HCT116 (cell line): Measurements from ENCODE around the gene DPP10. TPM values are rescaled to one million over a fixed set of nuclear protein-coding genes. Genes with fewer than 3 reads are reported as not detected.

Source experiments
- ATAC-seq: fragments of 200-7000 bp; cut with Tn5 transposase; 2 replicates; pipeline ENCODE4 v1.9.1; 2020; ENCODE audit warnings: mild to moderate bottlenecking, moderate library complexity
- BruUV-seq: library from RNA; stranded (reverse); fragments of 400-500 nt; replicated peaks from 2 replicates; lab custom pipeline; 2021; lab: Mats Ljungman, UMichigan
- CTCF ChIA-PET: fragments of 300-600 bp; sonication (Branson Sonifier 250); formaldehyde crosslinking; loops from one replicate; lab custom pipeline; 2021; ENCODE audit warnings: antibody characterized with exemption; lab: Charles Lee
- POLR2A ChIA-PET: fragments of 300-600, 350-600 bp; sonication (Branson Sonifier 250); formaldehyde crosslinking; loops from one replicate; lab custom pipeline; 2021; ENCODE audit warnings: antibody characterized with exemption; lab: Charles Lee
- RAD21 ChIA-PET, 2 experiments: fragments of 300-600 bp; sonication (Branson Sonifier 250); formaldehyde crosslinking; loops; one replicate each; lab custom pipeline; 2023; ENCODE audit warnings: low total read pairs in 2 of 2; ENCODE audit not compliant: uncharacterized antibody in 2 of 2, unreplicated experiment in 2 of 2, low non-redundant PET in 1 of 2; lab: Charles Lee
- DNase-seq: peaks from one replicate; pipeline ENCODE4 v3.0.0-alpha.2; 2010; ENCODE audit warnings: low read depth, low spot score
- H2AFZ ChIP-seq: fragments of 200-600 bp; shearing (Covaris generic), sonication (generic); 2 replicates; pipeline ENCODE4 v1.6.1; 2017; ENCODE audit warnings: low read depth, mixed run types, mixed read lengths, antibody characterized with exemption, low read length; ENCODE audit not compliant: poor library complexity, severe bottlenecking
- H3K27ac ChIP-seq: 2 replicates; pipeline ENCODE4 v1.5.1; 2012; ENCODE audit warnings: low read depth, low read length
- H3K27me3 ChIP-seq: fragments of 200-600 bp; sonication (generic); 2 replicates; pipeline ENCODE4 v1.6.1; 2016; ENCODE audit warnings: mixed run types, low read length, mixed read lengths; ENCODE audit not compliant: insufficient read depth
- H3K36me3 ChIP-seq, 2 experiments: fragments of 200-500 bp in 1 of 2; fragments of 200-600 bp in 1 of 2; sonication (Bioruptor generic) in 1 of 2; sonication (generic) in 1 of 2; 2 replicates each; pipeline versions ENCODE4 v1.5.1 to v1.6.1; 2014 to 2016; ENCODE audit warnings: low read length in 2 of 2, inconsistent platforms in 1 of 2, mixed read lengths in 1 of 2, mixed run types in 1 of 2; ENCODE audit not compliant: insufficient read depth in 2 of 2, control insufficient read depth in 1 of 2
- H3K4me1 ChIP-seq, 2 experiments: fragments of 200-600 bp in 1 of 2; sonication (generic) in 1 of 2; 2 replicates each; pipeline versions ENCODE4 v1.5.1 to v1.6.1; 2012 to 2017; ENCODE audit warnings: low read length in 2 of 2, inconsistent platforms in 1 of 2, mild to moderate bottlenecking in 1 of 2, mixed read lengths in 1 of 2, mixed run types in 1 of 2, moderate library complexity in 1 of 2; ENCODE audit not compliant: insufficient read depth in 2 of 2, control insufficient read depth in 1 of 2
- H3K4me2 ChIP-seq: fragments of 200-600 bp; sonication (generic); 2 replicates; pipeline ENCODE4 v1.6.1; 2017; ENCODE audit warnings: mixed run types, low read length, mixed read lengths
- H3K4me3 ChIP-seq, 2 experiments: fragments of 200-600 bp in 1 of 2; sonication (generic) in 1 of 2; replicated peaks in 1 of 2; 2 replicates each; pipeline ENCODE4 v1.5.1; 2011 to 2016; ENCODE audit warnings: low read length in 2 of 2, control low read depth in 1 of 2, low read depth in 1 of 2, mild to moderate bottlenecking in 1 of 2, mixed read lengths in 1 of 2, mixed run types in 1 of 2
- H3K79me2 ChIP-seq: fragments of 200-600 bp; sonication (generic); 2 replicates; pipeline ENCODE4 v1.6.1; 2017; ENCODE audit warnings: mild to moderate bottlenecking, mixed run types, low read length, moderate library complexity, mixed read lengths; ENCODE audit not compliant: insufficient read depth
- H3K9ac ChIP-seq: fragments of 200-600 bp; sonication (generic); 2 replicates; pipeline ENCODE4 v1.6.1; 2016; ENCODE audit warnings: low read length, mixed read lengths
- H3K9me2 ChIP-seq: fragments of 200-600 bp; sonication (generic), shearing (Covaris generic); 2 replicates; pipeline ENCODE4 v1.6.1; 2017; ENCODE audit warnings: mixed run types, mild to moderate bottlenecking, moderate library complexity; ENCODE audit not compliant: insufficient read depth
- H3K9me3 ChIP-seq, 2 experiments: fragments of 200-500 bp in 1 of 2; fragments of 200-600 bp in 1 of 2; sonication (Bioruptor generic) in 1 of 2; sonication (generic) in 1 of 2; 2 replicates each; pipeline ENCODE4 v1.6.1; 2014 to 2017; ENCODE audit warnings: low read length in 2 of 2, mixed read lengths in 2 of 2, inconsistent platforms in 1 of 2, low read depth in 1 of 2, mild to moderate bottlenecking in 1 of 2, mixed run types in 1 of 2, moderate library complexity in 1 of 2; ENCODE audit not compliant: control insufficient read depth in 1 of 2, insufficient read depth in 1 of 2
- H4K20me1 ChIP-seq: fragments of 200-600 bp; sonication (generic), shearing (Covaris generic); 2 replicates; pipeline ENCODE4 v1.6.1; 2017; ENCODE audit warnings: mixed run types, mild to moderate bottlenecking, moderate library complexity; ENCODE audit not compliant: insufficient read depth
- CBX3 ChIP-seq: IDR thresholded peaks from 2 replicates; pipeline ENCODE4 v1.6.1; 2012; ENCODE audit warnings: low read depth
- ELF1 ChIP-seq: IDR thresholded peaks from 2 replicates; pipeline ENCODE4 v1.6.1; 2012; ENCODE audit warnings: low read depth, borderline replicate concordance
- RAD21 ChIP-seq: IDR thresholded peaks from 2 replicates; pipeline ENCODE4 v1.6.1; 2012; ENCODE audit warnings: low read depth, mild to moderate bottlenecking
- SIN3A ChIP-seq: IDR thresholded peaks from 2 replicates; pipeline ENCODE4 v1.6.1; 2012; ENCODE audit warnings: low read depth
- SP1 ChIP-seq: IDR thresholded peaks from 2 replicates; pipeline ENCODE4 v1.6.1; 2012; ENCODE audit warnings: low read depth
- YY1 ChIP-seq: IDR thresholded peaks from 2 replicates; pipeline ENCODE4 v1.6.1; 2011; ENCODE audit warnings: low read length, low read depth, moderate library complexity, mild to moderate bottlenecking; ENCODE audit not compliant: insufficient replicate concordance; ENCODE audit errors: extremely low read depth
- intact Hi-C: fragments of 100-400 bp; cut with micrococcal nuclease; formaldehyde crosslinking; loops from 2 replicates; pipeline ENCODE4 v1.10.0; 2022
- total RNA-seq: library from RNA; stranded (reverse); gene quantifications from one replicate; pipeline ENCODE4 v1.2.1, GENCODE V29; 2021; ENCODE audit not compliant: unreplicated experiment
- TF ChIP-seq, protein P1 (sequence below): IDR thresholded peaks from 2 replicates; pipeline ENCODE4 v1.6.1; 2012
- TF ChIP-seq, protein P2 (sequence below): IDR thresholded peaks from 2 replicates; pipeline ENCODE4 v1.6.1; 2011; ENCODE audit warnings: mild to moderate bottlenecking, low read length, moderate library complexity; ENCODE audit not compliant: insufficient replicate concordance; ENCODE audit errors: extremely low read depth
- TF ChIP-seq, protein P3 (sequence below): IDR thresholded peaks from 2 replicates; pipeline ENCODE4 v1.6.1; 2012

The DPP10 gene
- total RNA-seq, 1 experiment from 2014 or later = not detected

DNA sequence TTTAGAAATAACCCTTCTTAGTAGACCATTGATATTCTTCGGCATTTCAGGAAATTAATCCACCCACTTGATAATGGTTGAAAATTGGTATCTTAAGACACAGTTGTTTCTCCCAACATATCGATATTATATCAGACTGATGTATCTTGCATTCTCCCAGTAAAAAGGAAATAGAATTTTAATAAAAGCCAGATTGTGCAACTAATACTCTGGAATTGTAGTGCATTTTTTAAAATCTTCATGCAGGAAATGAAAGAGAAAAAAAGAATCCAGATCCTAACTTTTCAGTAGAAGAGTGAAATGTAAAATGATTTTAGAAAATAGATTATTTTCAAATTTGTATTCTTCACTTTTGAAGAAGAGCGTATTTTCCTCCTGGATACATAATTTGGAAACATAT lies 1168.4 kb downstream of the DPP10 start:
- ATAC-seq = no peak
- Histone ChIP-seq H3K4me2 (no peak overlapping the region), H3K9me2 (no peaks in the 10 kb centered on the region), H3K4me1 (no peaks in the 10 kb centered on the region), H3K36me3 (no peaks in the 10 kb centered on the region), H4K20me1 (no peaks in the 10 kb centered on the region), H2AFZ (no peak overlapping the region), H3K9ac (no peak overlapping the region), H3K4me3 (no peak overlapping the region), H3K9me3 (peaks cover 4 to 18% of the 10 kb centered on the region in 2 experiments; a peak in 3 of 4 replicates), H3K27me3 (no peaks in the 10 kb centered on the region), H3K27ac (no peak overlapping the region), H3K79me2 (no peaks in the 10 kb centered on the region)
- TF ChIP-seq, protein P1, sequence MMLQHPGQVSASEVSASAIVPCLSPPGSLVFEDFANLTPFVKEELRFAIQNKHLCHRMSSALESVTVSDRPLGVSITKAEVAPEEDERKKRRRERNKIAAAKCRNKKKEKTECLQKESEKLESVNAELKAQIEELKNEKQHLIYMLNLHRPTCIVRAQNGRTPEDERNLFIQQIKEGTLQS = no peak
- TF ChIP-seq SP1 (no peak), CBX3 (no peak), ELF1 (no peak), RAD21 (no peak), YY1 (no peak), SIN3A (no peak)
- TF ChIP-seq, protein P2, sequence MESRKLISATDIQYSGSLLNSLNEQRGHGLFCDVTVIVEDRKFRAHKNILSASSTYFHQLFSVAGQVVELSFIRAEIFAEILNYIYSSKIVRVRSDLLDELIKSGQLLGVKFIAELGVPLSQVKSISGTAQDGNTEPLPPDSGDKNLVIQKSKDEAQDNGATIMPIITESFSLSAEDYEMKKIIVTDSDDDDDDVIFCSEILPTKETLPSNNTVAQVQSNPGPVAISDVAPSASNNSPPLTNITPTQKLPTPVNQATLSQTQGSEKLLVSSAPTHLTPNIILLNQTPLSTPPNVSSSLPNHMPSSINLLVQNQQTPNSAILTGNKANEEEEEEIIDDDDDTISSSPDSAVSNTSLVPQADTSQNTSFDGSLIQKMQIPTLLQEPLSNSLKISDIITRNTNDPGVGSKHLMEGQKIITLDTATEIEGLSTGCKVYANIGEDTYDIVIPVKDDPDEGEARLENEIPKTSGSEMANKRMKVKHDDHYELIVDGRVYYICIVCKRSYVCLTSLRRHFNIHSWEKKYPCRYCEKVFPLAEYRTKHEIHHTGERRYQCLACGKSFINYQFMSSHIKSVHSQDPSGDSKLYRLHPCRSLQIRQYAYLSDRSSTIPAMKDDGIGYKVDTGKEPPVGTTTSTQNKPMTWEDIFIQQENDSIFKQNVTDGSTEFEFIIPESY = no peak
- TF ChIP-seq, protein P3, sequence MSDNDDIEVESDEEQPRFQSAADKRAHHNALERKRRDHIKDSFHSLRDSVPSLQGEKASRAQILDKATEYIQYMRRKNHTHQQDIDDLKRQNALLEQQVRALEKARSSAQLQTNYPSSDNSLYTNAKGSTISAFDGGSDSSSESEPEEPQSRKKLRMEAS = no peak
- intact Hi-C loops = no loop called here
- BruUV-seq = no TSS peak
- DNase-seq = no peak
- ChIA-PET CTCF (no interaction called here), POLR2A (no interaction called here), RAD21 (no interaction called here)
